PC-9 (cell line): ENCODE results near the gene KDELR1. TPM values are rescaled to one million over a fixed set of nuclear protein-coding genes. Genes with fewer than 3 reads are reported as not detected.

Experiments used
- BruUV-seq: library from RNA; stranded (reverse); fragments of 400-500 nt; replicated peaks from 2 replicates; lab custom pipeline; 2021; lab: Mats Ljungman, UMichigan
- CTCF ChIA-PET: fragments of 300-600 bp; sonication (Branson Sonifier 250); formaldehyde crosslinking; loops from one replicate; lab custom pipeline; 2022; ENCODE audit warnings: antibody characterized with exemption; lab: Charles Lee
- POLR2A ChIA-PET: fragments of 300-600 bp; sonication (Branson Sonifier 250); formaldehyde crosslinking; loops from one replicate; lab custom pipeline; 2022; ENCODE audit warnings: antibody characterized with exemption; ENCODE audit not compliant: unreplicated experiment; lab: Charles Lee
- DNase-seq, 2 experiments: peaks; one replicate each; pipeline versions ENCODE4 v3.0.0 to v3.0.0-alpha.2; 2015 to 2022; ENCODE audit warnings: mixed read lengths in 1 of 2
- H2AFZ ChIP-seq: fragments of 200-600 bp; sonication (generic); 2 replicates; pipeline ENCODE4 v1.8.1; 2017; ENCODE audit warnings: antibody characterized with exemption
- H3F3A ChIP-seq: fragments of 200-600 bp; sonication (generic); 2 replicates; pipeline ENCODE4 v1.8.1; 2017; ENCODE audit warnings: antibody characterized with exemption, mild to moderate bottlenecking, low read depth; ENCODE audit not compliant: insufficient read depth
- H3K27ac ChIP-seq: fragments of 200-600 bp; sonication (generic); 2 replicates; pipeline ENCODE4 v1.6.1; 2016; ENCODE audit warnings: mixed run types
- H3K27me3 ChIP-seq: fragments of 200-600 bp; sonication (generic); 2 replicates; pipeline ENCODE4 v1.6.1; 2016; ENCODE audit warnings: low read depth, mixed run types; ENCODE audit not compliant: insufficient read depth
- H3K36me3 ChIP-seq: fragments of 200-600 bp; sonication (generic); 2 replicates; pipeline ENCODE4 v1.6.1; 2016; ENCODE audit warnings: low read depth, mixed run types
- H3K4me1 ChIP-seq: fragments of 200-600 bp; sonication (generic); replicated peaks from 2 replicates; pipeline ENCODE4 v1.6.1; 2016; ENCODE audit warnings: mixed run types; ENCODE audit not compliant: insufficient read depth
- H3K4me2 ChIP-seq: fragments of 200-600 bp; sonication (generic); 2 replicates; pipeline ENCODE4 v1.6.1; 2017; ENCODE audit warnings: mixed run types
- H3K4me3 ChIP-seq: fragments of 200-600 bp; sonication (generic); 2 replicates; pipeline ENCODE4 v1.6.1; 2016; ENCODE audit warnings: mixed run types
- H3K79me2 ChIP-seq: fragments of 200-600 bp; sonication (generic); 2 replicates; pipeline ENCODE4 v1.6.1; 2017; ENCODE audit warnings: low read depth, mixed run types
- H3K9me2 ChIP-seq: fragments of 200-600 bp; sonication (generic); 2 replicates; pipeline ENCODE4 v1.8.1; 2017; ENCODE audit warnings: mild to moderate bottlenecking; ENCODE audit not compliant: insufficient read depth
- H3K9me3 ChIP-seq: fragments of 200-600 bp; sonication (generic); 2 replicates; pipeline ENCODE4 v1.8.1; 2016; ENCODE audit warnings: low read depth; ENCODE audit not compliant: insufficient read depth
- H4K20me1 ChIP-seq: fragments of 200-600 bp; sonication (generic); 2 replicates; pipeline ENCODE4 v1.8.1; 2017; ENCODE audit not compliant: insufficient read depth
- EZH2 ChIP-seq: fragments of 200-600 bp; sonication (generic); IDR thresholded peaks from 2 replicates; pipeline ENCODE4 v1.8.0; 2017; ENCODE audit warnings: antibody characterized with exemption, low read depth
- intact Hi-C: fragments of 100-400 bp; cut with micrococcal nuclease; formaldehyde crosslinking; loops from one replicate; pipeline ENCODE4 v1.10.0; 2022; ENCODE audit not compliant: unreplicated experiment
- total RNA-seq: library from RNA; stranded (reverse); gene quantifications from 2 replicates; pipeline ENCODE4 v1.2.3, GENCODE V29; 2021
- TF ChIP-seq, protein P1 (sequence below): fragments of 200-600 bp; sonication (generic); conservative IDR thresholded peaks from 2 replicates; pipeline ENCODE4 v1.6.1; 2017; ENCODE audit warnings: mixed run types, antibody characterized with exemption, mild to moderate bottlenecking, moderate library complexity

KDELR1 gene
- total RNA-seq, 1 experiment from 2014 or later = 261 TPM

DNA sequence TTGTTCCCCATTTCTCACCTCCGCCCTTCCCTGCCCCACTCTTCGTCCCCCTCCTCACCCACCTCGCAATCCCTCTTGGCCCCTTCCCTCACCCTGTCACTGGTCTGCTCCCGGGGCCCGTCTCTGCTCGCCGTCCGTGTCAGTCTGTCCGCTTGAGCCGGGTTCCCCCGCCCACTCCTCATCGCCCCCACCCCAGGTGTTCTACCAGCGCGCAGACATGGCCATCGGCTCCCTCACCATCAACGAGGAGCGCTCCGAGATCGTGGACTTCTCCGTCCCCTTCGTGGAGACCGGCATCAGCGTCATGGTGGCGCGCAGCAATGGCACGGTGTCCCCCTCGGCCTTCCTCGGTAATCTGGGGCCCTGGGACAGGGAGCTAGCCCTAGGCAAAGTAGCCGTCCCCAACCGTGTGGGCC is 24.5 kb upstream of the KDELR1 start:
- Histone ChIP-seq H3K4me3 (no peak overlapping the region), H3K79me2 (peaks cover 14% of the 10 kb centered on the region)

DNA sequence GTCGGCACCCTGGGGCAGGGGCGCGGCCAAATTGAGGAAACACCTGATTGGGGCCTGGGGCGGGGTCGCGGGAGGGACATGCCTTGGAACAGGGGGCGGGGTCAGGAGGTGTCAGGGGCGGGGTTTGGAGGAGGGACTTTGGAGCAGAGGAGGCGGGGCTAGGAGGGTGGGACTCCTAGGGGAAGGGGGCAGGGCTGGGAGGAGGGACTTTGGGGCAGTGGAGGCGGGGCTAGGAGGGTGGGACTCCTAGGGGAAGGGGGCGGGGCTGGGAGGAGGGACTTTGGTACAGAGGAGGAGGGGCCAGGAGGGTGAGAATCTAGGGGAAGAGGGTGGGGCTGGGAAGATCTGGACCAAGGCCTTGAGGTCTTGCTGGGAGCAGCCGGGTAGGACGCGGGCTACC is 24.0 kb upstream of the KDELR1 start:
- CTCF ChIA-PET = no interaction called here
- H3K9me3 ChIP-seq = no peaks in the 10 kb centered on the region
- DNase-seq = peak; percentile 71 to 75

More for the DNA sequence above, 24.5 kb upstream of the KDELR1 start:
- Histone ChIP-seq H3K36me3 (peaks cover 26% of the 10 kb centered on the region), H3K4me1 (peaks cover 7% of the 10 kb centered on the region; the same call in 1 of the 2 replicates), H3K27me3 (no peaks in the 10 kb centered on the region), H3F3A (peaks cover 38% of the 10 kb centered on the region), H3K27ac (no peak overlapping the region), H4K20me1 (peaks cover 31% of the 10 kb centered on the region), H2AFZ (no peak overlapping the region), H3K9me2 (no peaks in the 10 kb centered on the region), H3K9me3 (no peaks in the 10 kb centered on the region), H3K4me2 (no peak overlapping the region)
- intact Hi-C loops = no loop called here
- ChIA-PET POLR2A (no interaction called here), CTCF (interaction anchor here (0.7 kb wide), 1 partner anchor 297 kb away, joined by 7 read pairs; no protein-coding TSS in a partner anchor)
- TF ChIP-seq, protein P1, sequence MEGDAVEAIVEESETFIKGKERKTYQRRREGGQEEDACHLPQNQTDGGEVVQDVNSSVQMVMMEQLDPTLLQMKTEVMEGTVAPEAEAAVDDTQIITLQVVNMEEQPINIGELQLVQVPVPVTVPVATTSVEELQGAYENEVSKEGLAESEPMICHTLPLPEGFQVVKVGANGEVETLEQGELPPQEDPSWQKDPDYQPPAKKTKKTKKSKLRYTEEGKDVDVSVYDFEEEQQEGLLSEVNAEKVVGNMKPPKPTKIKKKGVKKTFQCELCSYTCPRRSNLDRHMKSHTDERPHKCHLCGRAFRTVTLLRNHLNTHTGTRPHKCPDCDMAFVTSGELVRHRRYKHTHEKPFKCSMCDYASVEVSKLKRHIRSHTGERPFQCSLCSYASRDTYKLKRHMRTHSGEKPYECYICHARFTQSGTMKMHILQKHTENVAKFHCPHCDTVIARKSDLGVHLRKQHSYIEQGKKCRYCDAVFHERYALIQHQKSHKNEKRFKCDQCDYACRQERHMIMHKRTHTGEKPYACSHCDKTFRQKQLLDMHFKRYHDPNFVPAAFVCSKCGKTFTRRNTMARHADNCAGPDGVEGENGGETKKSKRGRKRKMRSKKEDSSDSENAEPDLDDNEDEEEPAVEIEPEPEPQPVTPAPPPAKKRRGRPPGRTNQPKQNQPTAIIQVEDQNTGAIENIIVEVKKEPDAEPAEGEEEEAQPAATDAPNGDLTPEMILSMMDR = no peak
- no peak for TF ChIP-seq EZH2
- no TSS peak for BruUV-seq
- no peak for DNase-seq

DNA sequence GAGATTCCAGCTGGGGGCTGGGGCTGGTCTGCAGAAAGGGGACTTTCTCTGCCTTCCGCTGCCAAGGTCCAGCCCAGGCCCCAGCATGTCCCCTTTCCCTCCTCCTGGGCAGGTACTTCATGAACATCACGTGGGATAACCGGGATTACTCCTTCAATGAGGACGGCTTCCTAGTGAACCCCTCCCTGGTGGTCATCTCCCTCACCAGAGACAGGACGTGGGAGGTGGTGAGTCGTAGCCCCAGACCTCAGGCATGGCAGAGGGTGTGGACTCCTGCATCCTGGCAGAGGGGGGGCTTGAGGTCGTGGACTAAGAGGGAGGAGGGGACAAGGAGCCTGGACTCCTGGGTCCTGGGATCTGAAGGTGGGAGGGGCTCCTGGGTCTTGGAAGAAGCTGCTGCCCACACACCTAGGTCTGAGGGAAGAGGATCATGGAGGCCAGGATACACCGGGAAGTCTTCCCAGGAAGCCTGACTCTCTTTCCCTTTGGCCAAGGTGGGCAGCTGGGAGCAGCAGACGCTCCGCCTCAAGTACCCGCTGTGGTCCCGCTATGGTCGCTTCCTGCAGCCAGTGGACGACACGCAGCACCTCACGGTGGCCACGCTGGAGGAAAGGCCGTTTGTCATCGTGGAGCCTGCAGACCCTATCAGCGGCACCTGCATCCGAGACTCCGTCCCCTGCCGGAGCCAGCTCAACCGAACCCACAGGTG is 22.7 kb upstream of the KDELR1 start:
- H3K9me2 ChIP-seq = no peaks in the 10 kb centered on the region
- H3K36me3 ChIP-seq = peaks cover 26% of the 10 kb centered on the region
- H3K27me3 ChIP-seq = no peaks in the 10 kb centered on the region
- no peak overlapping the region for H2AFZ ChIP-seq
- no peak overlapping the region for H3K27ac ChIP-seq
- H3K4me2 ChIP-seq = no peak overlapping the region
- H3K4me1 ChIP-seq = peaks cover 7% of the 10 kb centered on the region; the same call in 1 of the 2 replicates
- TF ChIP-seq, protein P1 = no peak
- TF ChIP-seq EZH2 = no peak
- no peak overlapping the region for H3K4me3 ChIP-seq
- BruUV-seq = no TSS peak
- H3K9me3 ChIP-seq = no peaks in the 10 kb centered on the region
- POLR2A ChIA-PET = no interaction called here
- CTCF ChIA-PET = interaction anchor here (0.6 to 0.7 kb wide), 3 partner anchors 21 to 158 kb away, joined by 5 to 7 read pairs (median 6); partner anchors contain the start of genes CARD8 and GRIN2D
- peaks cover 26% of the 10 kb centered on the region for H3K79me2 ChIP-seq
- peaks cover 41% of the 10 kb centered on the region for H4K20me1 ChIP-seq
- intact Hi-C loops = no loop called here
- peaks cover 38% of the 10 kb centered on the region for H3F3A ChIP-seq
- DNase-seq = peak in 1 of 2 experiments; percentile 56

More for the DNA sequence above, 24.0 kb upstream of the KDELR1 start:
- Histone ChIP-seq H4K20me1 (peaks cover 31% of the 10 kb centered on the region), H3K36me3 (peaks cover 26% of the 10 kb centered on the region), H3K27me3 (no peaks in the 10 kb centered on the region), H3K27ac (no peak overlapping the region), H3K79me2 (peaks cover 14% of the 10 kb centered on the region), H3K4me3 (no peak overlapping the region), H3K4me2 (no peak overlapping the region), H3K9me2 (no peaks in the 10 kb centered on the region), H2AFZ (no peak overlapping the region), H3K4me1 (peaks cover 7% of the 10 kb centered on the region; the same call in 1 of the 2 replicates), H3F3A (peaks cover 38% of the 10 kb centered on the region)
- intact Hi-C loops = no loop called here
- TF ChIP-seq EZH2 = no peak
- TF ChIP-seq, protein P1 = no peak
- no TSS peak for BruUV-seq
- POLR2A ChIA-PET = interaction anchor here (0.7 kb wide), 1 partner anchor 72 kb away, joined by 16 read pairs; no protein-coding TSS in a partner anchor
